Uterus (tissue), 2 donors: ENCODE measurements around the gene FETUB.

Experiments used
- POLR2A ChIP-seq, 2 donors: fragments of 450-650 bp; IDR thresholded peaks; one replicate each; pipeline ENCODE4 v1.6.1; 2016; ENCODE audit warnings: antibody characterized with exemption in 2 of 2, mild to moderate bottlenecking in 1 of 2, moderate library complexity in 1 of 2
- TF ChIP-seq, protein P1 (sequence below), 4 experiments: fragments of 200-600 bp in 2 of 4; fragments of 450-650 bp in 2 of 4; sonication (generic) in 2 of 4; IDR thresholded peaks; one replicate each; pipeline ENCODE4 v1.5.1; 2016 to 2019; ENCODE audit warnings: antibody characterized with exemption in 4 of 4, mild to moderate bottlenecking in 2 of 4, moderate library complexity in 1 of 4

DNA sequence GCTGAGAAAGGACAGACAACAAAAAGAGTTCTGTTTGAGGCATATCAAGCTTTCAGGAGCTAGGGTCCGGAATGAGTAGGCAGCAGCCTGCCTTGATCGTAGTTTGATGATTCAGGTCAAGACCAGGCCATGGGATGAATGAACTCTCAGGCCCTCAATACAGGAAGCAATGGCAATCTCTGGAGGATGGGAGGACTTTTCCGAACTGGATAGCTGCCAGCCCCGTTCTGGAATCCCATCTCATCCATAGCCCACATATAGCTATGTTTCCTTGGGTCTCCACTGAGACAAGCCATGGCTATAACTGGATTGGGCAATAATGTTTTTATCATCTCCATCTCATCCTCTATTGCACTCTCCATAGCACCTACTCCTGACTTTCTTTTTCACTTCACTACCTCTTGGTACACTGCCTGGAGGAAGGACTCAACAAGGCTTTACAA is 14.6 kb upstream of the FETUB start:
- no peak for TF ChIP-seq POLR2A (IDR thresholded peaks at IDR 0.05)
- TF ChIP-seq, protein P1, sequence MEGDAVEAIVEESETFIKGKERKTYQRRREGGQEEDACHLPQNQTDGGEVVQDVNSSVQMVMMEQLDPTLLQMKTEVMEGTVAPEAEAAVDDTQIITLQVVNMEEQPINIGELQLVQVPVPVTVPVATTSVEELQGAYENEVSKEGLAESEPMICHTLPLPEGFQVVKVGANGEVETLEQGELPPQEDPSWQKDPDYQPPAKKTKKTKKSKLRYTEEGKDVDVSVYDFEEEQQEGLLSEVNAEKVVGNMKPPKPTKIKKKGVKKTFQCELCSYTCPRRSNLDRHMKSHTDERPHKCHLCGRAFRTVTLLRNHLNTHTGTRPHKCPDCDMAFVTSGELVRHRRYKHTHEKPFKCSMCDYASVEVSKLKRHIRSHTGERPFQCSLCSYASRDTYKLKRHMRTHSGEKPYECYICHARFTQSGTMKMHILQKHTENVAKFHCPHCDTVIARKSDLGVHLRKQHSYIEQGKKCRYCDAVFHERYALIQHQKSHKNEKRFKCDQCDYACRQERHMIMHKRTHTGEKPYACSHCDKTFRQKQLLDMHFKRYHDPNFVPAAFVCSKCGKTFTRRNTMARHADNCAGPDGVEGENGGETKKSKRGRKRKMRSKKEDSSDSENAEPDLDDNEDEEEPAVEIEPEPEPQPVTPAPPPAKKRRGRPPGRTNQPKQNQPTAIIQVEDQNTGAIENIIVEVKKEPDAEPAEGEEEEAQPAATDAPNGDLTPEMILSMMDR (IDR thresholded peaks at IDR 0.05) = no peak
